AG09309 (cell line): ENCODE data around the gene CNKSR1.

Experiments
- DNase-seq: peaks from one replicate; pipeline ENCODE4 v3.0.0-alpha.2; 2010; ENCODE audit warnings: low read depth
- H3K4me3 ChIP-seq: 2 replicates; pipeline ENCODE4 v1.5.1; 2011; ENCODE audit warnings: mild to moderate bottlenecking, low read depth, low read length, moderate library complexity; ENCODE audit not compliant: control insufficient read depth
- CTCF ChIP-seq: IDR thresholded peaks from 2 replicates; pipeline ENCODE4 v1.5.1; 2011; ENCODE audit warnings: mild to moderate bottlenecking, low read depth, low read length, inconsistent platforms; ENCODE audit not compliant: insufficient read depth, control insufficient read depth; ENCODE audit errors: missing control alignments

Gene CNKSR1

GRCh38 chr1:26210147-26210870 is 33.0 kb downstream of the CNKSR1 start:
- no peak for DNase-seq
- no peak overlapping the region for H3K4me3 ChIP-seq
- no peak for TF ChIP-seq CTCF

- H3K4me3 ChIP-seq, result no peak overlapping the region
- TF ChIP-seq CTCF, result no peak
- DNase-seq, result no peak
These were observed 35.4 kb downstream of the CNKSR1 start for GRCh38 chr1:26212726-26213125.

GRCh38 chr1:26213335-26213905 is 36.1 kb downstream of the CNKSR1 start:
- H3K4me3 ChIP-seq, result no peak overlapping the region
- TF ChIP-seq CTCF, result no peak
- DNase-seq, result no peak

GRCh38 chr1:26215246-26215645 is 38.0 kb downstream of the CNKSR1 start:
- TF ChIP-seq CTCF, result no peak
- no peak for DNase-seq
- no peak overlapping the region for H3K4me3 ChIP-seq

GRCh38 chr1:26218906-26219494 is 41.7 kb downstream of the CNKSR1 start:
- no peak for DNase-seq
- no peak overlapping the region for H3K4me3 ChIP-seq
- TF ChIP-seq CTCF, result no peak

- no peak for DNase-seq
- no peak for TF ChIP-seq CTCF
- no peak overlapping the region for H3K4me3 ChIP-seq
These were observed 43.1 kb downstream of the CNKSR1 start for GRCh38 chr1:26220199-26220912.
